Retinal pigment epithelial cell (primary cell): ENCODE measurements around the gene VPS26C.
"Not testable (repeated sequence)": the region's sequence is repeated elsewhere in the genome, so short reads cannot be mapped to it uniquely, and the experiment has no call there.

Source experiments
- DNase-seq: peaks from one replicate; pipeline ENCODE4 v3.0.0-alpha.2; 2010; ENCODE audit warnings: low read depth
- H3K4me3 ChIP-seq: 2 replicates; pipeline ENCODE4 v1.5.1; 2011; ENCODE audit warnings: mild to moderate bottlenecking, low read length, control low read depth, moderate library complexity
- TF ChIP-seq, protein P1 (sequence below): conservative IDR thresholded peaks from 2 replicates; pipeline ENCODE4 v1.5.1; 2011; ENCODE audit warnings: low read depth, low read length, control low read depth, inconsistent platforms

Gene VPS26C

DNA sequence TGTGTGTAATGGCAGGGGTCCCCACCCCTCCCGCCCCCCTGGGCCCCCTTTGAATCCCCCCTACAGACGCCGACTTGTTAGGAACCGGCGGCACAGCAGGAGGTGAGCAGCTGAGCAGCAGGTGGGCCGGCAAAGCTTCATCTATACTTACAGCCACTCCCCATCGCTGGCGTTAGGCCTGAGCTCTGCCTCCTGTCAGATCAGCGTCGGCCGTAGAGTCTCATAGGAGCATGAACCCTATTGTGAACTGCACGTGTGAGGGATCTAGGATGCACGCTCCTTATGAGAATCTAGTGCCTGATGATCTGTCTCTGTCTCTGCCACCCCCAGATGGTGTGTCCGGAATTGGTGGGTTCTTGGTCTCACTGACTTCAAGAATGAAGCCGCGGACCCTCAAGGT is 14.9 kb upstream of the VPS26C start:
- TF ChIP-seq, protein P1, sequence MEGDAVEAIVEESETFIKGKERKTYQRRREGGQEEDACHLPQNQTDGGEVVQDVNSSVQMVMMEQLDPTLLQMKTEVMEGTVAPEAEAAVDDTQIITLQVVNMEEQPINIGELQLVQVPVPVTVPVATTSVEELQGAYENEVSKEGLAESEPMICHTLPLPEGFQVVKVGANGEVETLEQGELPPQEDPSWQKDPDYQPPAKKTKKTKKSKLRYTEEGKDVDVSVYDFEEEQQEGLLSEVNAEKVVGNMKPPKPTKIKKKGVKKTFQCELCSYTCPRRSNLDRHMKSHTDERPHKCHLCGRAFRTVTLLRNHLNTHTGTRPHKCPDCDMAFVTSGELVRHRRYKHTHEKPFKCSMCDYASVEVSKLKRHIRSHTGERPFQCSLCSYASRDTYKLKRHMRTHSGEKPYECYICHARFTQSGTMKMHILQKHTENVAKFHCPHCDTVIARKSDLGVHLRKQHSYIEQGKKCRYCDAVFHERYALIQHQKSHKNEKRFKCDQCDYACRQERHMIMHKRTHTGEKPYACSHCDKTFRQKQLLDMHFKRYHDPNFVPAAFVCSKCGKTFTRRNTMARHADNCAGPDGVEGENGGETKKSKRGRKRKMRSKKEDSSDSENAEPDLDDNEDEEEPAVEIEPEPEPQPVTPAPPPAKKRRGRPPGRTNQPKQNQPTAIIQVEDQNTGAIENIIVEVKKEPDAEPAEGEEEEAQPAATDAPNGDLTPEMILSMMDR: no peak

DNA sequence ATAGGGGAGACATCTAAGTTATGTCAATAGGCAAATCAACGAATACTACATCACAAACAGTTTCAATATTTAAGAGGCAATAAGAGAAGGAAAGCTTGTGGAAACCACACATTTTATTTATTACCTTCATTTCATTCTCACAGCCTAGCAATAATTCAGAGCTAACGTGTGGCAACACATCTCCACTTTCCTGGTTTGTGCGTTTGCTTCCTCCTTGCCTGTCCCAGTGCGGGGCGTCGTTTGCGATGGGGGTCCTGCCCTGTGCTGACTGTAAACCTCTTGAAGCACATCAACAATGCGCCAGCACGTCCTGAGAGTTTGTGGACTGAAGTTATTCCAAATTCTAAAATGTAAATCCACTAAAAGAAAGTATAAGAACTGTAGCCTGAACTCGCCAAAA is 14.4 kb upstream of the VPS26C start:
- TF ChIP-seq, protein P1: no peak
- no peak overlapping the region for H3K4me3 ChIP-seq
- no peak for DNase-seq

More for the DNA sequence above, 14.9 kb upstream of the VPS26C start:
- no peak overlapping the region for H3K4me3 ChIP-seq
- no peak for DNase-seq

DNA sequence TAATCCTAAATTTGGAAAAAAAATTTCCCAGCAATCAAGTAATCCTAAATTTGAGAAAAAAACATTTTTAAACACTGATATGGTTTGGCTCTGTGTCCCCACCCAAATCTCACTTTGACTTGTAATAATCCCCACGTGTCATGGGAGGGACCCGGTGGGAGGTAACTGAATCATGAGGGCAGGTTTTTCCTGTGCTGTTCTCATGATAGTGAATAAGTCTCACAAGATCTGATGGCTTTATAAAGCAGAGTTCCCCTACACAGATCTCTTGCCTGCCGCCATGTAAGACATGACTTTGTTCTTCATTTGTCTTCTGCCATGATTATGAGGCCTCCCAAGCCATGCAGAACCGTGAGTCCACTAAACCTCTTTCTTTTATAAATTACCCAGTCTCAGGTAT is 12.1 kb upstream of the VPS26C start:
- DNase-seq, H3K4me3 ChIP-seq: not testable (repeated sequence)

DNA sequence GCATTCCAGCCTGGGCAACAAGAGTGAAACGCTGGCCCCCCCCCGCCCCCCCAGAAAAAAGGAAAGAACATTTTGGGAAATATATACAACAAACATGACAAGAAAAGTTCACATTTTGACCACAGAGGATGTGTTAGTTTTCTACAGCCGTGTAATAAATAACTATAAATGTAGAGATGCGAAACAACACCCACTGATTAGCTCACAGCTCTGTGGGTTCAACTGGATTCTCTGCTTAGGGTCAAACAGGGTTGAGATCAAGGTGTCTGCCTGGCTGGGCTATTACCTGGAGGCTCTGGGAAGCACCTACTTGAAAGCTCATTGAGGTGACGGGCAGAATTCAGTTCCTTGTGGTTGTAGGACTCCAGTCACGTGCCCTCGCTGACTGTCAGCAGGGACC is 11.1 kb upstream of the VPS26C start:
- H3K4me3 ChIP-seq: no peak overlapping the region
- TF ChIP-seq, protein P1: no peak
- no peak for DNase-seq

GRCh38 chr21:37276377-37276776 is 9.2 kb upstream of the VPS26C start:
- DNase-seq: no peak
- no peak overlapping the region for H3K4me3 ChIP-seq
- TF ChIP-seq, protein P1: no peak

GRCh38 chr21:37273911-37274690 is 7.0 kb upstream of the VPS26C start:
- DNase-seq: no peak
- H3K4me3 ChIP-seq: no peak overlapping the region
- TF ChIP-seq, protein P1: no peak

DNA sequence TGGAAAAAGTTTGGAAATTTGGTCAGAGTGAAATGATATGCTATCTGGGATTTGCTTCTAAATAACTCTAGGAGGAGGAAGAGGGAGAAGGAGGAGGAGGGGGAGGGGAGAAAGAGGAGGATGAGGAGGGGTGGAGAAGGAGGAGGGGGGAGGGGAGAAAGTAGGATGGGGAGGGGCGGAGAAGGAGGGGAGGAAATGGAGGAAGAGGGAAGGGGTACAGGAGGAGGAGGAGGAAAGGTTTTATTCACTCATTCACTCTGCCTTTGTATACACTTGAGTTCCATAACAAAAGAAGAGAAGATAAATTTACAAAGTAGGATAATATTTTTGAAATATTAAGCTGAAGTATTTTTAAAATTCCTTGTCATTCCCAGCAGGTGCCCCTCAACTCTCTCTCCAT is 6.3 kb upstream of the VPS26C start:
- TF ChIP-seq, protein P1: no peak
- no peak for DNase-seq
- H3K4me3 ChIP-seq: no peak overlapping the region
